SU-DHL-6 (cell line): ENCODE measurements around the gene ADGRG7.
"Not testable (repeated sequence)": the region's sequence is repeated elsewhere in the genome, so short reads cannot be mapped to it uniquely, and the experiment has no call there.

Source experiments
- H2AFZ ChIP-seq: fragments of 200-600 bp; sonication (generic); 2 replicates; pipeline ENCODE4 v1.6.1; 2014; ENCODE audit warnings: low read depth, mild to moderate bottlenecking, moderate library complexity, mixed read lengths, antibody characterized with exemption, low read length; ENCODE audit not compliant: severe bottlenecking
- H3F3A ChIP-seq: fragments of 200-600 bp; shearing (Covaris generic); 2 replicates; pipeline ENCODE4 v1.6.0; 2016; ENCODE audit warnings: antibody characterized with exemption, mild to moderate bottlenecking; ENCODE audit not compliant: insufficient read depth
- H3K27ac ChIP-seq: fragments of 200-600 bp; sonication (generic); 2 replicates; pipeline ENCODE4 v1.5.1; 2016; ENCODE audit warnings: low read depth, mild to moderate bottlenecking, low read length, moderate library complexity, mixed read lengths
- H3K27me3 ChIP-seq: fragments of 200-600 bp; sonication (generic), shearing (Covaris generic); 2 replicates; pipeline ENCODE4 v1.6.0; 2014; ENCODE audit warnings: mild to moderate bottlenecking, low read length
- H3K36me3 ChIP-seq: fragments of 200-600 bp; sonication (generic); 2 replicates; pipeline ENCODE4 v1.6.1; 2014; ENCODE audit warnings: mild to moderate bottlenecking, low read length, mixed read lengths
- H3K4me2 ChIP-seq: fragments of 300-600, 200-600 bp; shearing (Covaris generic), sonication (generic); 2 replicates; pipeline ENCODE4 v1.6.0; 2014; ENCODE audit warnings: low read length, low read depth, mild to moderate bottlenecking; ENCODE audit not compliant: poor library complexity, severe bottlenecking
- H3K4me3 ChIP-seq: fragments of 200-600 bp; sonication (generic); 2 replicates; pipeline ENCODE4 v1.5.1; 2014; ENCODE audit warnings: antibody characterized with exemption, low read length, mild to moderate bottlenecking, mixed read lengths; ENCODE audit not compliant: insufficient read depth, poor library complexity, severe bottlenecking
- H3K79me2 ChIP-seq: fragments of 200-600 bp; sonication (generic); 2 replicates; pipeline ENCODE4 v1.6.1; 2014; ENCODE audit warnings: mild to moderate bottlenecking, low read length, moderate library complexity; ENCODE audit not compliant: insufficient read depth
- H3K9ac ChIP-seq: fragments of 200-600 bp; sonication (generic); 2 replicates; pipeline ENCODE4 v1.7.0; 2014; ENCODE audit warnings: mild to moderate bottlenecking, low read length
- H3K9me2 ChIP-seq: fragments of 200-600 bp; sonication (generic); replicated peaks from 2 replicates; pipeline ENCODE4 v1.6.1; 2014; ENCODE audit warnings: low read length; ENCODE audit not compliant: insufficient read depth
- H3K9me3 ChIP-seq: fragments of 200-600 bp; sonication (generic); 2 replicates; pipeline ENCODE4 v1.6.1; 2014; ENCODE audit warnings: low read length, mixed read lengths; ENCODE audit not compliant: insufficient read depth
- H4K20me1 ChIP-seq: fragments of 200-600 bp; sonication (generic); 2 replicates; pipeline ENCODE4 v1.6.1; 2014; ENCODE audit warnings: low read depth, mild to moderate bottlenecking, antibody characterized with exemption, low read length, moderate library complexity, mixed read lengths
- CTCF ChIP-seq: fragments of 200-600 bp; sonication (generic); IDR thresholded peaks from one replicate; pipeline ENCODE4 v1.5.1; 2017; ENCODE audit warnings: antibody characterized with exemption, mild to moderate bottlenecking, low read length, moderate library complexity; ENCODE audit not compliant: insufficient read depth, poor library complexity, severe bottlenecking
- EZH2phosphoT487 ChIP-seq: fragments of 200-600 bp; sonication (generic), shearing (Covaris generic); conservative IDR thresholded peaks from 2 replicates; pipeline ENCODE4 v1.6.1; 2018; ENCODE audit warnings: mild to moderate bottlenecking, antibody characterized with exemption, low read length, moderate library complexity, mixed read lengths

The ADGRG7 gene

GRCh38 chr3:100578646-100579045, 30.8 kb upstream of the ADGRG7 start:
- no peaks in the 10 kb centered on the region for H3K9me2 ChIP-seq
- H3K4me2 ChIP-seq = no peak overlapping the region
- no peaks in the 10 kb centered on the region for H3K36me3 ChIP-seq
- H3K27me3 ChIP-seq = no peaks in the 10 kb centered on the region
- H3F3A ChIP-seq = no peaks in the 10 kb centered on the region
- H3K9ac ChIP-seq = no peak overlapping the region
- no peaks in the 10 kb centered on the region for H3K79me2 ChIP-seq
- no peaks in the 10 kb centered on the region for H4K20me1 ChIP-seq
- H3K9me3 ChIP-seq = no peaks in the 10 kb centered on the region
- H2AFZ ChIP-seq = no peak overlapping the region
- no peak for TF ChIP-seq CTCF
- no peak for TF ChIP-seq EZH2phosphoT487
- no peak overlapping the region for H3K4me3 ChIP-seq
- no peak overlapping the region for H3K27ac ChIP-seq

- Histone ChIP-seq H3K36me3 (no peaks in the 10 kb centered on the region), H4K20me1 (no peaks in the 10 kb centered on the region), H3K27me3 (no peaks in the 10 kb centered on the region), H3K9ac (no peak overlapping the region), H3K9me3 (no peaks in the 10 kb centered on the region), H3K4me3 (no peak overlapping the region), H3K79me2 (no peaks in the 10 kb centered on the region), H3K9me2 (no peaks in the 10 kb centered on the region), H3F3A (no peaks in the 10 kb centered on the region), H3K27ac (no peak overlapping the region), H3K4me2 (no peak overlapping the region), H2AFZ (no peak overlapping the region)
- TF ChIP-seq EZH2phosphoT487 (no peak), CTCF (no peak)
Measured at GRCh38 chr3:100580147-100580546, 29.3 kb upstream of the ADGRG7 start.

- TF ChIP-seq EZH2phosphoT487 = no peak
- no peak for TF ChIP-seq CTCF
- no peak overlapping the region for H3K4me3 ChIP-seq
- no peaks in the 10 kb centered on the region for H3K9me3 ChIP-seq
- no peaks in the 10 kb centered on the region for H3K27me3 ChIP-seq
- H3K36me3 ChIP-seq = no peaks in the 10 kb centered on the region
- no peak overlapping the region for H3K27ac ChIP-seq
- no peaks in the 10 kb centered on the region for H3K79me2 ChIP-seq
- no peaks in the 10 kb centered on the region for H3F3A ChIP-seq
- no peak overlapping the region for H2AFZ ChIP-seq
- H3K9ac ChIP-seq = no peak overlapping the region
- no peaks in the 10 kb centered on the region for H3K9me2 ChIP-seq
- no peaks in the 10 kb centered on the region for H4K20me1 ChIP-seq
- no peak overlapping the region for H3K4me2 ChIP-seq
Measured at GRCh38 chr3:100581650-100582049, 27.8 kb upstream of the ADGRG7 start.

DNA sequence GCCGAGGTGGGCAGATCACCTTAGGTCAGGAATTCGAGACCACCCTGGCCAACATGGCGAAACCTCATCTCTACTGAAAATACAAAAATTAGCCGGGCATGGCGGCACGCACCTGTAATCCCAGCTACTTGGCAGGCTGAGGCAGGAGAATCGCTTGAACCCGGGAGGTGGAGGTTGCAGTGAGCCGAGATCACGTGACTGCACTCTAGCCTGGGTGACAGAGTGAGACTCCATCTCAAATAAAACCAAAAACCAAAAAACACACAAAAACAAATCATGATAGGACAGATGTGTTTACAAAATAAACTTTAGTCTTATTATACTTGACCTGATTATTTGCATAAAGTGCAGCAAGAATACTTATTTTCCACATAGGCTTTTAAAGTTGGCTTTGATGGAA, 27.2 kb upstream of the ADGRG7 start:
- not testable (repeated sequence) for H3K36me3 ChIP-seq, H3K79me2 ChIP-seq, H3K9ac ChIP-seq, H3K27ac ChIP-seq, H2AFZ ChIP-seq, H3K9me2 ChIP-seq, H3K9me3 ChIP-seq, H4K20me1 ChIP-seq, H3K4me2 ChIP-seq, H3F3A ChIP-seq, H3K4me3 ChIP-seq, H3K27me3 ChIP-seq
